Prostate gland (tissue), 2 donors: ENCODE measurements around the gene TBXA2R. TPM values are rescaled to one million over a fixed set of nuclear protein-coding genes. Genes with fewer than 3 reads are reported as not detected.

Source experiments
- DNase-seq: peaks from one replicate; pipeline ENCODE4 v3.0.0-alpha.2; 2019; ENCODE audit warnings: low spot score
- H3K27ac ChIP-seq, 2 donors: fragments of 200-600 bp; sonication (generic); 2 replicates each; pipeline ENCODE4 v1.5.1; 2017 to 2019
- H3K27me3 ChIP-seq: fragments of 200-600 bp; sonication (generic); replicated peaks from 2 replicates; pipeline ENCODE4 v1.5.1; 2019; ENCODE audit not compliant: insufficient read depth
- H3K36me3 ChIP-seq, 2 donors: fragments of 200-600 bp; sonication (generic); 1 replicate in 1 of 2; 2 replicates in 1 of 2; pipeline versions ENCODE4 v1.5.1 to v1.8.1; 2017 to 2019
- H3K4me1 ChIP-seq: fragments of 200-600 bp; sonication (generic); replicated peaks from 2 replicates; pipeline ENCODE4 v1.5.1; 2019
- H3K4me3 ChIP-seq, 2 donors: fragments of 200-600 bp; sonication (generic); 2 replicates each; pipeline ENCODE4 v1.5.1; 2017 to 2019
- H3K9me3 ChIP-seq: fragments of 200-600 bp; sonication (generic); 2 replicates; pipeline ENCODE4 v1.5.1; 2017
- POLR2A ChIP-seq: fragments of 450-650 bp; IDR thresholded peaks from one replicate; pipeline ENCODE4 v1.6.1; 2016; ENCODE audit warnings: antibody characterized with exemption, mild to moderate bottlenecking
- POLR2AphosphoS5 ChIP-seq: sonication (generic); formaldehyde crosslinking; IDR thresholded peaks from one replicate; pipeline ENCODE4 v1.6.1; 2017; ENCODE audit warnings: antibody characterized with exemption
- WGBS: methylation state at CpG from one replicate; pipeline ENCODE4 v1.1.5; 2018; 5-methylcytosine and 5-hydroxymethylcytosine counted together
- intact Hi-C: fragments of 100-400 bp; cut with DNase I; formaldehyde crosslinking; loops from one replicate; pipeline ENCODE4 v1.14.2; 2022
- total RNA-seq, 2 donors: library from RNA; depleted of rRNA; stranded (reverse); fragments of >200 nt; gene quantifications; one replicate each; pipeline ENCODE4 v1.1.0, GENCODE V29; 2016
- TF ChIP-seq, protein P1 (sequence below), 4 experiments: fragments of 200-600 bp in 2 of 4; fragments of 450-650 bp in 2 of 4; sonication (generic) in 2 of 4; IDR thresholded peaks; 1 replicate in 3 of 4; 2 replicates in 1 of 4; pipeline ENCODE4 v1.5.1; 2016 to 2019; ENCODE audit warnings: antibody characterized with exemption in 4 of 4, mild to moderate bottlenecking in 2 of 4, moderate library complexity in 2 of 4

TBXA2R gene
- total RNA-seq, 2 donors from 2014 or later = 1.1 to 4.0 TPM

DNA sequence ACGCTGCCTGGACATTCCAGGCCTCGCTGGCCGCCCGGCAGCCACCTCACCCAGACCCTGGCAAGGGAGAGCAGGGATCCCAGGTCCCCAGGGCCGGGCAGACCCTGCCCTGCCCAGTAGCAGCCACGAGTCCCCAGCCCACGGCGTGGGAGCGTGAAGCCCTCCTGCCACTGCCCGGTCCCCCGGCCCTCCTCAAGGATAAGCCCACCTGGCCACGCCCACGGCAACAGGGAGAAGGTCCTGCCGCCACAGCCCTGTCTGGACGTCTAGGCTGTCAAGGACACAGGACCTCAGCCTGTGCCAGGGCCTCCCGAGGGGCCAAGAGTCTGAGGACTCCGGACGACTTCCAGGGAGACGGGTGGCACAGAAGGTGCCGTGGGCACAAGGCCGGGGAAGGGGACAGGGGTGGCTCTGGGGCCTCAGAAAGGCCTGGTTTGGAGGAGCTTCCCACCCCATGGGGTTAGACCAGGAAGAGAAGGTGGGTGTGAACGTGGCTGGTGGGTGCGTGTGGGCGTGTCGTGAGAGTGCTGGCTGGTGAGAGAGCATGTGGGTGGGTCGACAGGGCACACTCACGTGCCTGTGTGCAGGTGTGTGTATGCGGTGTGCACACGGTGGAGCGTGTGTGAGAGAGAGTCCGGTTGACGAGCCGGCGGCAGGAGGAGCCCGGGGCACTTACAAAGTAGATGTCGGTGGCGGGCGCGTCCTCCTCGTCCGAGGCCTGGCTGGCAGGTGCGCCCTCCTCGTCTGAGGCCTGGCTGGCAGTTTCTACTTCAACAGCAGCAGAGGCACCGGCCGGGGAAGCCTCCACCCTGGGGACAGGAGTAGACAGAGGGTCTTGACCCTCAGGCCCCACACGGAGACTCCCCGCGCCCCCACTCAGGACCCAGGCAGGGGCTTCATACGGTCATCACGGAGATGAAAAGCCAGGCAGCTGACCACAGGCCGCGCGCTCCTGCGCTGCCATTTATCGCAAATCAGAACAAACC is 31.8 kb upstream of the TBXA2R start:
- H3K4me3 ChIP-seq = no peak overlapping the region
- no peak for DNase-seq
- no peak overlapping the region for H3K27ac ChIP-seq
- H3K9me3 ChIP-seq = no peaks in the 10 kb centered on the region
- H3K4me1 ChIP-seq = no peaks in the 10 kb centered on the region
- WGBS = 92% methylated on average over 54 of the region's 55 CpGs
- H3K36me3 ChIP-seq = peaks cover 0 to 7% of the 10 kb centered on the region in 2 donors
- intact Hi-C loops = no loop called here
- no peaks in the 10 kb centered on the region for H3K27me3 ChIP-seq
- TF ChIP-seq, protein P1, sequence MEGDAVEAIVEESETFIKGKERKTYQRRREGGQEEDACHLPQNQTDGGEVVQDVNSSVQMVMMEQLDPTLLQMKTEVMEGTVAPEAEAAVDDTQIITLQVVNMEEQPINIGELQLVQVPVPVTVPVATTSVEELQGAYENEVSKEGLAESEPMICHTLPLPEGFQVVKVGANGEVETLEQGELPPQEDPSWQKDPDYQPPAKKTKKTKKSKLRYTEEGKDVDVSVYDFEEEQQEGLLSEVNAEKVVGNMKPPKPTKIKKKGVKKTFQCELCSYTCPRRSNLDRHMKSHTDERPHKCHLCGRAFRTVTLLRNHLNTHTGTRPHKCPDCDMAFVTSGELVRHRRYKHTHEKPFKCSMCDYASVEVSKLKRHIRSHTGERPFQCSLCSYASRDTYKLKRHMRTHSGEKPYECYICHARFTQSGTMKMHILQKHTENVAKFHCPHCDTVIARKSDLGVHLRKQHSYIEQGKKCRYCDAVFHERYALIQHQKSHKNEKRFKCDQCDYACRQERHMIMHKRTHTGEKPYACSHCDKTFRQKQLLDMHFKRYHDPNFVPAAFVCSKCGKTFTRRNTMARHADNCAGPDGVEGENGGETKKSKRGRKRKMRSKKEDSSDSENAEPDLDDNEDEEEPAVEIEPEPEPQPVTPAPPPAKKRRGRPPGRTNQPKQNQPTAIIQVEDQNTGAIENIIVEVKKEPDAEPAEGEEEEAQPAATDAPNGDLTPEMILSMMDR (IDR thresholded peaks at IDR 0.05) = no peak
- TF ChIP-seq POLR2AphosphoS5 (no peak), POLR2A (no peak)

DNA sequence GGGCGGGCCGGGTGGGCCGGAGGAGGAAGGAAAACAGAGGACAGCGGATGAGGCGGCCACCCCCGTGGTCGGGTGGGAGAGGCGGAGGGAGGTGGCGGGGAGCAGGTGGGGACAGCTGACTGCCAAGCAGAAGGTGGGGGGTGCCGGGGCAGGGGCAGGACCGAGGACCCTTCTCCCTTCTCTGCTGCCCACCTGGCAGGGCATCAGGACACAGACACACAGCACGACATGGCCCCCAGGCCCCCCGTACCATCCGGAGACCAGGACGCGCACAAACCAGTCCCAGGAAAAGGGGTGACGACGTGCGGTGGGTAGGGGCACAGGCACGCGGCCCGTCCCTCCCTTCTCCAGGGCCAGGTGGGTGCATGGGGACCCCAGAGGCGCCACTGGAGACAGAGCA is 30.9 kb upstream of the TBXA2R start:
- H3K9me3 ChIP-seq = no peaks in the 10 kb centered on the region
- 91% methylated on average over 21 of the region's 23 CpGs for WGBS
- TF ChIP-seq POLR2A (no peak), POLR2AphosphoS5 (no peak)
- TF ChIP-seq, protein P1 (IDR thresholded peaks at IDR 0.05) = no peak
- no peaks in the 10 kb centered on the region for H3K4me1 ChIP-seq
- no peaks in the 10 kb centered on the region for H3K27me3 ChIP-seq
- no peak for DNase-seq
- intact Hi-C loops = no loop called here
- peaks cover 0 to 7% of the 10 kb centered on the region in 2 donors for H3K36me3 ChIP-seq
- no peak overlapping the region for H3K27ac ChIP-seq
- no peak overlapping the region for H3K4me3 ChIP-seq

DNA sequence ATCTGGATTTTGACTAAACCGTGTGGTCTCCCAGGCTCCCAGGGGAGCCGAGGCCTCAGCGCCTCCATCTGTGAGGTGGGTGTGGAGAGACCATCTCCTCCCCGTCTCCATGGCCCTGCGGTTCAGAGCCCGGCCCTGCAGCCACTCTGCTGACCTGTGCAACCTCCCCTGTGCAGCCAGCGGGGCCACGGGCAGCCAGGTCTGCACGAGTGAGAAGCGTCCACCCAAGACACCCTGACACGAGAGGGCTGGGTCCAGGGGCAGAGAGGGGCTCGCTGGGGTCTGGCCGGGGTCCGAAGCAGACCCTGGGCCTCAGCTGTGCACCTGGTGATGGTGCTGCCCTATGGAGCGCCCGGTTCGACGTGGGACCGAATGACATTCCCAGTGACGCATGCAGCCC is 30.3 kb upstream of the TBXA2R start:
- WGBS = 92% methylated on average over 19 of the region's 20 CpGs
- no peaks in the 10 kb centered on the region for H3K9me3 ChIP-seq
- intact Hi-C loops = no loop called here
- H3K4me1 ChIP-seq = no peaks in the 10 kb centered on the region
- H3K36me3 ChIP-seq = peaks cover 0 to 7% of the 10 kb centered on the region in 2 donors
- no peaks in the 10 kb centered on the region for H3K27me3 ChIP-seq
- TF ChIP-seq POLR2A (no peak), POLR2AphosphoS5 (no peak)
- TF ChIP-seq, protein P1 (IDR thresholded peaks at IDR 0.05) = no peak
- no peak overlapping the region for H3K4me3 ChIP-seq
- no peak overlapping the region for H3K27ac ChIP-seq
- DNase-seq = no peak

DNA sequence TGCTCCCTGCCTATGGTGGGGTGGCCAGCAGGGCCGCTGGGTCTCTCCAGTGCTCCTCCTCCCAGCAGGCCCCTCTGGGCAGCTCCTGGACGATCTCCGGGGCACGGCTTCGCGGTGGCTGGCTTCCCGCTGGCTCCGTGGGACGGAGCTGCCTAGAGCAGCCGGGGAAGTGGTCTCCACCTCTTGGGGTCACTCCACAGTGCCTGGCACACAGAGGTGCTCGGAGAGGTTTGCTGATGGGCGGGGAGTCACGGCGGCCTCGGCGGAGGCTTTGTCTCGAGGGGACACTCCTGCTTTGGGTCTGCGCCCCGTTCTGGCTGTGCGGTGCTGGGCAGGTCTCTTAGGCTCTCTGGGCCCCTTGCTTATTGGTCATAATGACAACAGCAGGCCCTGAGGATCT is 29.8 kb upstream of the TBXA2R start:
- TF ChIP-seq, protein P1 (IDR thresholded peaks at IDR 0.05) = no peak
- no peak for TF ChIP-seq POLR2AphosphoS5
- no peak for TF ChIP-seq POLR2A
- H3K4me3 ChIP-seq = no peak overlapping the region
- H3K27me3 ChIP-seq = no peaks in the 10 kb centered on the region
- H3K4me1 ChIP-seq = no peaks in the 10 kb centered on the region
- DNase-seq = no peak
- H3K36me3 ChIP-seq = peaks cover 0 to 7% of the 10 kb centered on the region in 2 donors
- H3K27ac ChIP-seq = no peak overlapping the region
- no peaks in the 10 kb centered on the region for H3K9me3 ChIP-seq
- 87% methylated on average over 18 of the region's 20 CpGs for WGBS
- intact Hi-C loops = no loop called here
